Adrenal gland (tissue), 5 donors: Measurements from ENCODE around the gene ZIK1.

Source experiments
- POLR2A ChIP-seq, 2 donors: fragments of 450-650 bp; IDR thresholded peaks; one replicate each; pipeline ENCODE4 v1.6.1; 2017; ENCODE audit warnings: antibody characterized with exemption in 2 of 2, mild to moderate bottlenecking in 2 of 2, moderate library complexity in 1 of 2
- TF ChIP-seq, protein P1 (sequence below), 6 experiments: fragments of 450-650 bp in 4 of 6; fragments of 200-600 bp in 2 of 6; sonication (generic) in 1 of 6; IDR thresholded peaks; 1 replicate in 5 of 6; 2 replicates in 1 of 6; pipeline versions ENCODE4 v1.5.1 to v1.8.0; 2016 to 2021; ENCODE audit warnings: antibody characterized with exemption in 6 of 6, mild to moderate bottlenecking in 2 of 6, moderate library complexity in 1 of 6
- donor health status: DM: no; HTN: no; CAD: no.

DNA sequence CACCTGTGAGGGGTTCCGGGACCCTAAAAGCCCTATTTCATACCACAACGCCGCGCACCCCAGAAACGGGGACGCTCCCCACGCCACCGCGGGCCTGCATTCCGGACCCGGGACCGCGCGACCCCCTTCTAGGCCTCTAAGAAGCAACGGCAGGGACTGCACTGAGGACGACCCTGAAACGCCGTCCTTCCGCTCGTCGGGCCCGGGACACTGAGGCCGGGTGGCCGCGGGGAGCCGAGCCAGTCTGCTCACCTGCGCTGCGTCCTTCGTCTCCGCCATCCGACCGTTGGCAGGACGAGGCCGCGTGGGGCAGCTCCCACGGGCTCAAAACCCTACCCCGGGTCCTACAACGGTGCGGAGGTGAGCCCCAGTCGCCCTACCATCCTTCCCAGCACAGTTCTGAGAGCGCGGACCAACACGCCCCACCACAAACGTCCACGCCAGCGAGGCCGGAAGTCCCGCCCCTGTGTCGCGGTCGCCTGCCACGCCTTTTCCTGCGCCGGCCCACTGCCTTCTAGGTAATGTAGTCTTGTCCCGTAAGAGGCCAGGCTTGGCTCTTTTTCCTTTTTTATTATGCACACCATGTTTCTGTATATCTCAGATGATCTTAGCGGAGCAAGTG, 24.4 kb upstream of the ZIK1 start, which contains the start of gene ZNF550:
- TF ChIP-seq POLR2A (IDR thresholded peaks at IDR 0.05), result peak in 1 of 2 donors; percentile 50
- TF ChIP-seq, protein P1, sequence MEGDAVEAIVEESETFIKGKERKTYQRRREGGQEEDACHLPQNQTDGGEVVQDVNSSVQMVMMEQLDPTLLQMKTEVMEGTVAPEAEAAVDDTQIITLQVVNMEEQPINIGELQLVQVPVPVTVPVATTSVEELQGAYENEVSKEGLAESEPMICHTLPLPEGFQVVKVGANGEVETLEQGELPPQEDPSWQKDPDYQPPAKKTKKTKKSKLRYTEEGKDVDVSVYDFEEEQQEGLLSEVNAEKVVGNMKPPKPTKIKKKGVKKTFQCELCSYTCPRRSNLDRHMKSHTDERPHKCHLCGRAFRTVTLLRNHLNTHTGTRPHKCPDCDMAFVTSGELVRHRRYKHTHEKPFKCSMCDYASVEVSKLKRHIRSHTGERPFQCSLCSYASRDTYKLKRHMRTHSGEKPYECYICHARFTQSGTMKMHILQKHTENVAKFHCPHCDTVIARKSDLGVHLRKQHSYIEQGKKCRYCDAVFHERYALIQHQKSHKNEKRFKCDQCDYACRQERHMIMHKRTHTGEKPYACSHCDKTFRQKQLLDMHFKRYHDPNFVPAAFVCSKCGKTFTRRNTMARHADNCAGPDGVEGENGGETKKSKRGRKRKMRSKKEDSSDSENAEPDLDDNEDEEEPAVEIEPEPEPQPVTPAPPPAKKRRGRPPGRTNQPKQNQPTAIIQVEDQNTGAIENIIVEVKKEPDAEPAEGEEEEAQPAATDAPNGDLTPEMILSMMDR (IDR thresholded peaks at IDR 0.05), result no peak
